ENCODE measurements around the gene RRBP1.

Gene RRBP1

GRCh38 chr20:17565169-17565845 is 116.7 kb downstream of the RRBP1 start:
- no peak for DNase-seq
